Measurements from ENCODE around the gene PLK3.

- TF ChIP-seq POLR2A (IDR thresholded peaks at IDR 0.05; ENCODE audit: low read length) (no peak), GATA1 (IDR thresholded peaks at IDR 0.05; ENCODE audit: low read depth, low read length) (no peak)
Observed at GRCh38 chr1:44777969-44778635, 22.1 kb upstream of the PLK3 start.

Data from erythroblast (primary cell).